SHP77 treated with DMSO at 0.1 percent for 48 hours (cell line): Measurements from ENCODE around the gene KRT12.
"Not testable (repeated sequence)": the region's sequence is repeated elsewhere in the genome, so short reads cannot be mapped to it uniquely, and the experiment has no call there.

Experiments
- DNase-seq: peaks from one replicate; lab custom pipeline; 2025; lab: John Stamatoyannopoulos, UW

KRT12 gene

GRCh38 chr17:40883626-40884334 lies 16.8 kb upstream of the KRT12 start:
- DNase-seq = no peak

DNA sequence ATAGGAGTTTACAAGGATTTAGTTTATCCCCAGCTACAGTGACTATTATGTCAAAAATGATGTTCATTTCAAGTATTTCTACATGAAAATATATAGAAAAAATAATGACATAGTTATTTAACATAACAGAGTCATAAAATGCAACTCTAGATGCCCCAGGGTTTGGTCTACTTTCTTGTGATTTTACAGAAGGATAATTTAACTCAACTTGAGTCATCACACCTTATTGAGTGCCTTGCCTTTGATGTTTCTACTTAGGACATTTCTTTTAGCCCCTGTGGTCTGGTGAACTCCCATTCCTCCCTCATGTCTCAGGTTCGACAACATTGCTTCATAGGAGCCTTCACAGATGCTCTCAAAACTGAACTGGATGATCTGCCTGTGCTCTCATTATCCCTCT lies 16.0 kb upstream of the KRT12 start:
- no peak for DNase-seq

GRCh38 chr17:40879026-40879425 lies 12.0 kb upstream of the KRT12 start:
- no peak for DNase-seq

DNA sequence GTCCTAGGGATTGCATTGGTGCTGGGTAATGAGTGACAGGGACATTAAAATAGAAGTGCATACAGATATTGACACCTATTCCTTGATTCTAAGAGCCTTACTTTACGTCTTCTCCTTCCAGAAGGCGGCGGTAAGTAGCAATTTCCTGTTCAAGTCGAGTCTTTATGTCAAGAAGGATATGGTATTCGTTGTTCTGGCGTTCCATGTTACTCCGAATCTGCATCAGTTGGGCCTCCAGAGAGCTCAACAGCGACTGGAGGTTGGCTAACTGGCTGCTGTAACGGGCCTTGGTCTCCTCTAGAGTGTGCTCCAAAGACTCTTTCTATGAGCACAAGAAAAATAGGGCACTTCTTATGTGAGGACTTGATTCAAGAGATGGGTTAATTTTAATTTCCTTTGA lies 11.0 kb upstream of the KRT12 start:
- DNase-seq = no peak

GRCh38 chr17:40873801-40874200 lies 6.8 kb upstream of the KRT12 start:
- DNase-seq = no peak

- DNase-seq = no peak
Observed at GRCh38 chr17:40873255-40873654, 6.2 kb upstream of the KRT12 start.

DNA sequence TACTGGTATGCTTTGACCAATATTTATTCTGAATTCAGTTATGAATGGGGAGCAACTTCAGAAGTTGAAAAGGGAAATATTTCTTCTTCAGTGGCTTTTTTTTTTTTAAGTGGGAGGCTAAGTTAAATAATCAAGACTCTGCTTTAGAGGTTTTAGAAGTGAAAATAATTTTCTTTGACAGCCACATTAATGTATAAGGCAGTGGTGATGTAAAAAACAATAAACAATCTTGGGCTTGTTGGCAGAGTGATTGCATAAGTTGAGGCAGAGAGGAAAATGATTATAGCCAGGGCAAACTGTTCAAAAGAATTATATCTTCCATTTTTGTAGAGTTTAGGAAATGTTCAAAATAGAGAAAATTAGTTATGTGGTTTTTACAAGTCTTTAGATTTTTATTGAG lies 5.4 kb upstream of the KRT12 start:
- DNase-seq = no peak

DNA sequence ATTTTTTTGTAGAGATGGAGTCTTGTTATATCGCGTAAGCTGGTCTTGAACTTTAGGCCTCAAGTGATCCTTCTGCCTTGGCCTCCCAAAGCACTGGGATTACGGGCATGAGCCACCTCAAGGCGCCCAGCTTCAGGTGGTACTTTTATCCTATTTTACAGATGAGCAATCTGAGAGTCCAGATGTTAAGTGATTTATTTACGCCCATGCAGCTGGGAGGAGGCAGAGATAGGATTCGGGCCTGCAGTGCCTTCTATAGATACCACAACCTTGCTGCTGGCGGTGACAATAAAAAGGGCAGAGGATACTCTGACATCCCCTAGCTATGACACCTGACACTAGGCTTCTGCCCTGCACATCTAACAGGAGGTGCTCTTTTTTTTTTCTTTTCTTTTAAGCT lies 4.3 kb upstream of the KRT12 start:
- DNase-seq = no peak

DNA sequence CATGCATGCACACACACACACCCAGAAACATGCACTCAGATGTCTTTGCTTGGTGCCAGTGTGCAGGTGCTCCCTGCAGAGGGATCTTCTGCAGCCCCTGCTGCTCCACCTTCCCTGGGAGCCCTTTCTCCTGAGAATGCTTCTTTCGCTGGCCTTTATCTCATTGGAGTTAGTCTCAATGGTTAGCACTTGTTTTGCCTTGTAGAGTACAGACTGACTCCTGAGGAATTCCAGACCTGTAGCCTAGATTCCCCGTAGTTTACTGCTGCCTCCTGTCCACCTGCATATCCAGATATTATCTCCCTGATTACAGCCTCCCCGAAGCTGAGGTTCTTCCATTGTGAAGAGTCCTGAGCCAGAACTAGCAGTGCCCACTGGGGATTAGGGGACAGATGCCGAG lies 3.1 kb upstream of the KRT12 start:
- no peak for DNase-seq

DNA sequence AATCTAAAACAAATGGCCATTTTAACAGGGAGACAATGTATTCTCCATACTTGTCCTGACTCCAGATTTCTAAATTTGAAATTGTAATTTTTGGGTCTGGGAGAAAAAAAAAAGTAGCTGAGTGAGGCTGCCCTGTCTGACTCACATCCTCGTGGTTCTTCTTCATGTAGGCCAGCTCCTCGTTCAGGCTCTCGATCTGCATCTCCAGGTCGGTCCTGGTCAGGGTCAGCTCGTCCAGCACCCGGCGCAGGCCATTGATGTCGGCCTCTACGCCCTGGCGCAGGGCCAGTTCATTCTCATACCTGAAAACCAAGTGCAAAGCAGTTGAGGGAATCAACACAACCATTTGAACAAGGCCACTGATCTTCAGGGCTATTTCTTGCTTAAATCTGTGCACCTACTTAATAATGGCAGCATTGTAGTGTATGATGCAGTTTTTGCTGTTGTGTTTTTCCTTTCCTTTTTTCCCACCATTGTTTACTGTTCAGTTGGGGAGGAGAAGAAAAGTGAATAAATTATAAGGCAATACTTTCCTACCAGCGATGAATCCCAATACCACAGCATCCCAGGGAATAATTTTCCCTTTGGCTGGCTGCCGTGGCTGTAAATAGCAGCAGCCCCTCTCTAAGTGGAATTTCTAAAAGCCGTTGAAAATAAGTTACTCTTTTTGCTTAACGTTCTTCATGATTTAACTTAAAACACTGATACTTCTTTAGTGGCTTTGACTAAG lies 2.2 kb downstream of the KRT12 start:
- no peak for DNase-seq

GRCh38 chr17:40862985-40863733 lies 3.9 kb downstream of the KRT12 start:
- no peak for DNase-seq

DNA sequence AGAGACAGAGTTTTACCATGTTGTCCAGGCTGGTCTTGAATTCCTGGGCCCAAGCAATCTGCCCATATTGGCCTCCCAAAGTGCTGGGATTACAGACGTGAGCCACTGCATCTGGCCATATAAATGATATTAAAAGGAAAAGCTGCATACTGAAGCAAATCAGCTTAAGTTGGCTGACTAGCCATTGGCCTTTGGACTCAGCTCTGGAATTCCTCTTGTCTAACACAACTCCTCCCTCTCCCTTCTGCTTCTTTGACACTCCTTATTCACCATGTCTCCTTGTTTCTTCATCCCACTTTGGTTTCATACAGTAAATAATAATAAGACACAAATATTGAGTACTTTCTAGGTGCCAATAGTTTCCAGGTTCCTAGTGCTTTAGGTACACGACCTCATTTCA lies 7.5 kb downstream of the KRT12 start:
- DNase-seq = no peak

GRCh38 chr17:40858667-40859066 lies 8.4 kb downstream of the KRT12 start:
- not testable (repeated sequence) for DNase-seq

DNA sequence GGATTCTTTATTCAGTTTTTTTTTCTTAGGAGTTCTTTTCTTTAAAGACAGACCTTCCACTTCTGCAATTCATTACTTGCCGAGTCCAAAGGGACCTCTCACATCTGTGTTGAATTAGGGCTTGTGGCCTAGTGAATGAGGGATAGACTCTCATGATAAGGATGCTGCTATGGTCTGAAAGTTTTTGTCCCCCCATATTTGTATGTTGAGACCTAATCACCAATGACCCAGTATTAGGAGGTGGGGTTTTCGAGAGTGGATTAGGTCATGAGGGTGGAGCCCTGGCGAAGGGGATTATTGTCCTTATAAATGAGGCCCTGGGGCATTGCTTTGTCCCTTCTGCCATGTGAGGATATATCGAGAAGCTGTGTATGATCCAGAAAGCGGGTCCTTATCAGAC lies 9.5 kb downstream of the KRT12 start:
- no peak for DNase-seq

- DNase-seq = no peak
Observed at GRCh38 chr17:40854175-40854814, 12.7 kb downstream of the KRT12 start.

GRCh38 chr17:40852364-40852763 lies 14.7 kb downstream of the KRT12 start:
- no peak for DNase-seq

- DNase-seq = no peak
Observed at GRCh38 chr17:40850293-40850972, 16.6 kb downstream of the KRT12 start.

DNA sequence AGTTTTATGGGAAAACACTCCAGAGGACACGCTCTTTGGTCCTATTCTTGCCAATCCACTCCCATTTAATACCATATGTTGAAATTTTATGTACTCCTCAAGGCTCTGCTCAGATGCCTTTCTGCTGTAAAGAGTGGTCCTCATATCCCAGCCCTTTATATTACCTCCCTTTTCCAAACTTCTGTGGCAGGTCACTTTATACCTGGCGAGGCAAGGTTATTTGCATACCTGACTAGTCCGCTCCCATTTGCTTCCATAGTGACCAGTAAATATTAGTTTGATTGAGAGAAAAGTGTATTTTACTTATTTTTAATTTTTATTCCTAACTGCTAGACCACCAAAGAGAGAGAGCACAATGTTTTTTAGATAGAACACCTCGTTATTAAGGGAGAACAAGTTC lies 17.3 kb downstream of the KRT12 start:
- no peak for DNase-seq

- no peak for DNase-seq
Observed at GRCh38 chr17:40848583-40849235, 18.3 kb downstream of the KRT12 start.

GRCh38 chr17:40846515-40847144 lies 20.4 kb downstream of the KRT12 start:
- DNase-seq = no peak

GRCh38 chr17:40844671-40845107 lies 22.3 kb downstream of the KRT12 start:
- no peak for DNase-seq
